Measurements from ENCODE around the gene SLC39A9.
A peak's percentile ranks its signal among the peaks of the same experiment; 100 is the strongest.

The SLC39A9 gene

GRCh38 chr14:69353168-69353567, 45.3 kb upstream of the SLC39A9 start:
- no peak for ATAC-seq
- TF ChIP-seq ZFP30 (CRISPR knock-in tag; IDR thresholded peaks at IDR 0.05) (no peak), SNAI2 (CRISPR knock-in tag; IDR thresholded peaks at IDR 0.05) (no peak), PATZ1 (CRISPR knock-in tag; IDR thresholded peaks at IDR 0.05; ENCODE audit: borderline replicate concordance) (no peak), POU6F1 (CRISPR knock-in tag; IDR thresholded peaks at IDR 0.05; ENCODE audit: borderline replicate concordance, low read depth) (no peak), ZNF565 (CRISPR knock-in tag; conservative IDR thresholded peaks at IDR 0.05; ENCODE audit: low read depth) (no peak), ZFP3 (CRISPR knock-in tag; IDR thresholded peaks at IDR 0.05) (no peak), GLIS3 (CRISPR knock-in tag; IDR thresholded peaks at IDR 0.05) (no peak), ZNF8 (CRISPR knock-in tag; IDR thresholded peaks at IDR 0.05) (no peak), ISL1 (CRISPR knock-in tag; IDR thresholded peaks at IDR 0.05) (no peak)

GRCh38 chr14:69354383-69355153, 43.9 kb upstream of the SLC39A9 start:
- ATAC-seq: no peak
- no peak for TF ChIP-seq TSHZ2 (CRISPR knock-in tag; IDR thresholded peaks at IDR 0.05)
- TF ChIP-seq POU6F1 (CRISPR knock-in tag; IDR thresholded peaks at IDR 0.05; ENCODE audit: borderline replicate concordance, low read depth): no peak
- TF ChIP-seq ZFP30 (CRISPR knock-in tag; IDR thresholded peaks at IDR 0.05): no peak
- no peak for TF ChIP-seq TCF4 (CRISPR knock-in tag; IDR thresholded peaks at IDR 0.05; ENCODE audit: borderline replicate concordance)
- no peak for TF ChIP-seq ZFP3 (CRISPR knock-in tag; IDR thresholded peaks at IDR 0.05)
- TF ChIP-seq CREB5 (CRISPR knock-in tag; IDR thresholded peaks at IDR 0.05; ENCODE audit: low read depth): no peak

GRCh38 chr14:69355154-69355597, 43.3 kb upstream of the SLC39A9 start:
- TF ChIP-seq ESRRG (CRISPR knock-in tag; IDR thresholded peaks at IDR 0.05) (no peak), POU6F1 (CRISPR knock-in tag; IDR thresholded peaks at IDR 0.05; ENCODE audit: borderline replicate concordance, low read depth) (no peak), ZC3H10 (CRISPR knock-in tag; IDR thresholded peaks at IDR 0.05) (no peak), ISL1 (CRISPR knock-in tag; IDR thresholded peaks at IDR 0.05) (no peak)
- ATAC-seq: peak; percentile 6; the same call in 2 of the 3 replicates

All from SK-N-SH treated with all-trans-retinoic acid at 6 μM for 48 hours (cell line).